Measurements from ENCODE around the gene FAM89A.

- no peak for TF ChIP-seq CTCF (optimal IDR thresholded peaks at IDR 0.05 in 1 of 3, IDR thresholded peaks at IDR 0.05 in 1 of 3, conservative IDR thresholded peaks at IDR 0.05 in 1 of 3; ENCODE audit: extremely low read depth in 1 of 3, insufficient read depth in 2 of 3, low read length in 3 of 3)
- TF ChIP-seq EZH2 (IDR thresholded peaks at IDR 0.05; ENCODE audit: low read length): no peak
Measured at GRCh38 chr1:231016966-231017365, 23.1 kb downstream of the FAM89A start.

Data from keratinocyte (primary cell).